ENCODE data around the gene ATRNL1.

DNA sequence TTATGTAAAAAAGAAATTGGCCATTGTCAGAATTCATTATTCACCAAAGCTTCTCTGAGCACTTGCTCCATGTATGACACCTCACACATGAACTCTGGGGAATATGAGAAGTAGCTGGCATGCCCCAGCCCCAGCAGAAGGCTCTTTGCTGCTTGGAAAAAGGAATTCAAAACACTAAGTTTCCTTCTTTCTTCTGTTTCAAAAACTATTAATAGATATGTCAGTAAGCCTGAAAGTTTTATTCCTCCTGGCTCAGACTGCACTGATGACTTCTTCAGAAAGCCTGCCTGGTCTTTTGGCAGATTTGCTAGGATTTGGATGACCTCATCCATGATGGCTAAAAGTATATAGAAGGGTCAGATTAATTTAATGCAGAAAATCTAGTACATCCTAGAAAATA is 668.9 kb downstream of the ATRNL1 start:
- TF ChIP-seq, protein P1, sequence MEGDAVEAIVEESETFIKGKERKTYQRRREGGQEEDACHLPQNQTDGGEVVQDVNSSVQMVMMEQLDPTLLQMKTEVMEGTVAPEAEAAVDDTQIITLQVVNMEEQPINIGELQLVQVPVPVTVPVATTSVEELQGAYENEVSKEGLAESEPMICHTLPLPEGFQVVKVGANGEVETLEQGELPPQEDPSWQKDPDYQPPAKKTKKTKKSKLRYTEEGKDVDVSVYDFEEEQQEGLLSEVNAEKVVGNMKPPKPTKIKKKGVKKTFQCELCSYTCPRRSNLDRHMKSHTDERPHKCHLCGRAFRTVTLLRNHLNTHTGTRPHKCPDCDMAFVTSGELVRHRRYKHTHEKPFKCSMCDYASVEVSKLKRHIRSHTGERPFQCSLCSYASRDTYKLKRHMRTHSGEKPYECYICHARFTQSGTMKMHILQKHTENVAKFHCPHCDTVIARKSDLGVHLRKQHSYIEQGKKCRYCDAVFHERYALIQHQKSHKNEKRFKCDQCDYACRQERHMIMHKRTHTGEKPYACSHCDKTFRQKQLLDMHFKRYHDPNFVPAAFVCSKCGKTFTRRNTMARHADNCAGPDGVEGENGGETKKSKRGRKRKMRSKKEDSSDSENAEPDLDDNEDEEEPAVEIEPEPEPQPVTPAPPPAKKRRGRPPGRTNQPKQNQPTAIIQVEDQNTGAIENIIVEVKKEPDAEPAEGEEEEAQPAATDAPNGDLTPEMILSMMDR (IDR thresholded peaks at IDR 0.05), result no peak
- no peak for TF ChIP-seq NRF1 (IDR thresholded peaks at IDR 0.05; ENCODE audit: low read depth, low read length)
- no peak for TF ChIP-seq RFX5 (IDR thresholded peaks at IDR 0.05; ENCODE audit: low read length)
- TF ChIP-seq, protein P2, sequence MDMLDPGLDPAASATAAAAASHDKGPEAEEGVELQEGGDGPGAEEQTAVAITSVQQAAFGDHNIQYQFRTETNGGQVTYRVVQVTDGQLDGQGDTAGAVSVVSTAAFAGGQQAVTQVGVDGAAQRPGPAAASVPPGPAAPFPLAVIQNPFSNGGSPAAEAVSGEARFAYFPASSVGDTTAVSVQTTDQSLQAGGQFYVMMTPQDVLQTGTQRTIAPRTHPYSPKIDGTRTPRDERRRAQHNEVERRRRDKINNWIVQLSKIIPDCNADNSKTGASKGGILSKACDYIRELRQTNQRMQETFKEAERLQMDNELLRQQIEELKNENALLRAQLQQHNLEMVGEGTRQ (IDR thresholded peaks at IDR 0.05; ENCODE audit: borderline replicate concordance, low read depth, low read length), result no peak
- TF ChIP-seq, protein P3, sequence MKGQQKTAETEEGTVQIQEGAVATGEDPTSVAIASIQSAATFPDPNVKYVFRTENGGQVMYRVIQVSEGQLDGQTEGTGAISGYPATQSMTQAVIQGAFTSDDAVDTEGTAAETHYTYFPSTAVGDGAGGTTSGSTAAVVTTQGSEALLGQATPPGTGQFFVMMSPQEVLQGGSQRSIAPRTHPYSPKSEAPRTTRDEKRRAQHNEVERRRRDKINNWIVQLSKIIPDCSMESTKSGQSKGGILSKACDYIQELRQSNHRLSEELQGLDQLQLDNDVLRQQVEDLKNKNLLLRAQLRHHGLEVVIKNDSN (IDR thresholded peaks at IDR 0.05; ENCODE audit: borderline replicate concordance, low read depth), result no peak
- TF ChIP-seq MXI1 (IDR thresholded peaks at IDR 0.05; ENCODE audit: low read depth, low read length), result no peak
- TF ChIP-seq, protein P4, sequence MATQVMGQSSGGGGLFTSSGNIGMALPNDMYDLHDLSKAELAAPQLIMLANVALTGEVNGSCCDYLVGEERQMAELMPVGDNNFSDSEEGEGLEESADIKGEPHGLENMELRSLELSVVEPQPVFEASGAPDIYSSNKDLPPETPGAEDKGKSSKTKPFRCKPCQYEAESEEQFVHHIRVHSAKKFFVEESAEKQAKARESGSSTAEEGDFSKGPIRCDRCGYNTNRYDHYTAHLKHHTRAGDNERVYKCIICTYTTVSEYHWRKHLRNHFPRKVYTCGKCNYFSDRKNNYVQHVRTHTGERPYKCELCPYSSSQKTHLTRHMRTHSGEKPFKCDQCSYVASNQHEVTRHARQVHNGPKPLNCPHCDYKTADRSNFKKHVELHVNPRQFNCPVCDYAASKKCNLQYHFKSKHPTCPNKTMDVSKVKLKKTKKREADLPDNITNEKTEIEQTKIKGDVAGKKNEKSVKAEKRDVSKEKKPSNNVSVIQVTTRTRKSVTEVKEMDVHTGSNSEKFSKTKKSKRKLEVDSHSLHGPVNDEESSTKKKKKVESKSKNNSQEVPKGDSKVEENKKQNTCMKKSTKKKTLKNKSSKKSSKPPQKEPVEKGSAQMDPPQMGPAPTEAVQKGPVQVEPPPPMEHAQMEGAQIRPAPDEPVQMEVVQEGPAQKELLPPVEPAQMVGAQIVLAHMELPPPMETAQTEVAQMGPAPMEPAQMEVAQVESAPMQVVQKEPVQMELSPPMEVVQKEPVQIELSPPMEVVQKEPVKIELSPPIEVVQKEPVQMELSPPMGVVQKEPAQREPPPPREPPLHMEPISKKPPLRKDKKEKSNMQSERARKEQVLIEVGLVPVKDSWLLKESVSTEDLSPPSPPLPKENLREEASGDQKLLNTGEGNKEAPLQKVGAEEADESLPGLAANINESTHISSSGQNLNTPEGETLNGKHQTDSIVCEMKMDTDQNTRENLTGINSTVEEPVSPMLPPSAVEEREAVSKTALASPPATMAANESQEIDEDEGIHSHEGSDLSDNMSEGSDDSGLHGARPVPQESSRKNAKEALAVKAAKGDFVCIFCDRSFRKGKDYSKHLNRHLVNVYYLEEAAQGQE (IDR thresholded peaks at IDR 0.05; ENCODE audit: low read depth, low read length), result no peak
